Neural cell (in vitro differentiated cells): ENCODE measurements around the gene PDE3A.

Experiments used
- CTCF ChIP-seq: fragments of 450-650 bp; IDR thresholded peaks from 2 replicates; pipeline ENCODE4 v1.5.1; 2014; ENCODE audit warnings: antibody characterized with exemption, mild to moderate bottlenecking, moderate library complexity; ENCODE audit not compliant: poor library complexity, severe bottlenecking
- EP300 ChIP-seq: fragments of 450-650 bp; conservative IDR thresholded peaks from 2 replicates; pipeline ENCODE4 v1.6.1; 2014; ENCODE audit warnings: antibody characterized with exemption, mild to moderate bottlenecking, moderate library complexity; ENCODE audit not compliant: poor library complexity, severe bottlenecking
- EZH2 ChIP-seq: fragments of 200-600, 300-800 bp; shearing (Covaris generic), sonication (generic); IDR thresholded peaks from 2 replicates; pipeline ENCODE4 v1.6.1; 2014; ENCODE audit warnings: antibody characterized with exemption, low read length, borderline replicate concordance, mild to moderate bottlenecking; ENCODE audit not compliant: insufficient read depth, poor library complexity, severe bottlenecking
- MXI1 ChIP-seq: fragments of 450-650 bp; conservative IDR thresholded peaks from 2 replicates; pipeline ENCODE4 v1.6.1; 2014; ENCODE audit warnings: antibody characterized with exemption, mild to moderate bottlenecking; ENCODE audit not compliant: poor library complexity, severe bottlenecking
- RAD21 ChIP-seq: fragments of 450-650 bp; conservative IDR thresholded peaks from 2 replicates; pipeline ENCODE4 v1.6.1; 2014; ENCODE audit warnings: antibody characterized with exemption, mild to moderate bottlenecking, moderate library complexity
- REST ChIP-seq: IDR thresholded peaks from 2 replicates; pipeline ENCODE4 v1.6.1; 2012; ENCODE audit warnings: borderline replicate concordance
- SMC3 ChIP-seq: fragments of 450-650 bp; conservative IDR thresholded peaks from 2 replicates; pipeline ENCODE4 v1.6.1; 2014; ENCODE audit warnings: antibody characterized with exemption, mild to moderate bottlenecking, moderate library complexity; ENCODE audit not compliant: poor library complexity
- TAF1 ChIP-seq: IDR thresholded peaks from 2 replicates; pipeline ENCODE4 v1.6.1; 2012; ENCODE audit warnings: low read depth

GRCh38 chr12:20436316-20436715, 68.0 kb downstream of the PDE3A start:
- TF ChIP-seq RAD21: no peak
- no peak for TF ChIP-seq MXI1
- TF ChIP-seq CTCF: no peak
- TF ChIP-seq EZH2: no peak
- TF ChIP-seq TAF1: no peak
- TF ChIP-seq SMC3: no peak
- no peak for TF ChIP-seq REST
- TF ChIP-seq EP300: no peak
